ENCODE measurements around the gene CLEC16A.
"Not testable (repeated sequence)": the region's sequence is repeated elsewhere in the genome, so short reads cannot be mapped to it uniquely, and the experiment has no call there.

CLEC16A gene

GRCh38 chr16:10940501-10941079 lies 3.8 kb upstream of the CLEC16A start:
- DNase-seq (ENCODE audit: low read depth in 3 of 3) = no peak

GRCh38 chr16:10941127-10941933 lies 3.0 kb upstream of the CLEC16A start:
- DNase-seq (ENCODE audit: low read depth in 3 of 3) = no peak

GRCh38 chr16:10941935-10942351 lies 2.4 kb upstream of the CLEC16A start:
- DNase-seq (ENCODE audit: low read depth in 3 of 3) = not testable (repeated sequence)

GRCh38 chr16:10942352-10943063 lies 1.9 kb upstream of the CLEC16A start, which contains the start of gene DEXI:
Gene DEXI (minus strand): TSS chr16:10942468. CDS start chr16:10942005, 463 bp downstream.
- DNase-seq (ENCODE audit: low read depth in 3 of 3) = peak; percentile 88 to 94 (median 89)

GRCh38 chr16:10943064-10943353 lies 1.4 kb upstream of the CLEC16A start:
- no peak for DNase-seq (ENCODE audit: low read depth in 3 of 3)

- no peak for DNase-seq (ENCODE audit: low read depth in 3 of 3)
These were observed 862 bp downstream of the CLEC16A start for GRCh38 chr16:10945065-10945787.

- DNase-seq (ENCODE audit: low read depth in 3 of 3) = no peak
These were observed 1.9 kb downstream of the CLEC16A start for GRCh38 chr16:10946308-10946707.

GRCh38 chr16:10947211-10947787 lies 2.9 kb downstream of the CLEC16A start:
- no peak for DNase-seq (ENCODE audit: low read depth in 3 of 3)

GRCh38 chr16:10949424-10949970 lies 5.1 kb downstream of the CLEC16A start:
- no peak for DNase-seq (ENCODE audit: low read depth in 3 of 3)

GRCh38 chr16:10950393-10950792 lies 6.0 kb downstream of the CLEC16A start:
- DNase-seq (ENCODE audit: low read depth in 3 of 3) = no peak

- DNase-seq (ENCODE audit: low read depth in 3 of 3) = no peak
These were observed 6.7 kb downstream of the CLEC16A start for GRCh38 chr16:10951026-10951425.

GRCh38 chr16:10954903-10955302 lies 10.5 kb downstream of the CLEC16A start:
- no peak for DNase-seq (ENCODE audit: low read depth in 3 of 3)

GRCh38 chr16:10957771-10958482 lies 13.6 kb downstream of the CLEC16A start:
- DNase-seq (ENCODE audit: low read depth in 3 of 3) = no peak

- DNase-seq (ENCODE audit: low read depth in 3 of 3) = no peak
These were observed 14.8 kb downstream of the CLEC16A start for GRCh38 chr16:10959161-10959560.

- no peak for DNase-seq (ENCODE audit: low read depth in 3 of 3)
These were observed 16.9 kb downstream of the CLEC16A start for GRCh38 chr16:10961231-10961630.

- DNase-seq (ENCODE audit: low read depth in 3 of 3) = peak; percentile 72 to 86 (median 78)
These were observed 19.9 kb downstream of the CLEC16A start for GRCh38 chr16:10964039-10964890.

GRCh38 chr16:10964891-10965326 lies 20.5 kb downstream of the CLEC16A start:
- DNase-seq (ENCODE audit: low read depth in 3 of 3) = peak; percentile 33 to 59 (median 50)

GRCh38 chr16:10965440-10966061 lies 21.2 kb downstream of the CLEC16A start:
- no peak for DNase-seq (ENCODE audit: low read depth in 3 of 3)

GRCh38 chr16:10966129-10966528 lies 21.8 kb downstream of the CLEC16A start:
- no peak for DNase-seq (ENCODE audit: low read depth in 3 of 3)
